ENCODE measurements around the gene IL32. TPM values are rescaled to one million over a fixed set of nuclear protein-coding genes. Genes with fewer than 3 reads are reported as not detected.

The IL32 gene
- total and polyA plus RNA-seq, 9 of the 15 experiments (the other 6 are each of a cell fraction or from before 2014, with no cell fraction given), result 0.21 to 2.2 (median 0.37) TPM; not detected in 3

DNA sequence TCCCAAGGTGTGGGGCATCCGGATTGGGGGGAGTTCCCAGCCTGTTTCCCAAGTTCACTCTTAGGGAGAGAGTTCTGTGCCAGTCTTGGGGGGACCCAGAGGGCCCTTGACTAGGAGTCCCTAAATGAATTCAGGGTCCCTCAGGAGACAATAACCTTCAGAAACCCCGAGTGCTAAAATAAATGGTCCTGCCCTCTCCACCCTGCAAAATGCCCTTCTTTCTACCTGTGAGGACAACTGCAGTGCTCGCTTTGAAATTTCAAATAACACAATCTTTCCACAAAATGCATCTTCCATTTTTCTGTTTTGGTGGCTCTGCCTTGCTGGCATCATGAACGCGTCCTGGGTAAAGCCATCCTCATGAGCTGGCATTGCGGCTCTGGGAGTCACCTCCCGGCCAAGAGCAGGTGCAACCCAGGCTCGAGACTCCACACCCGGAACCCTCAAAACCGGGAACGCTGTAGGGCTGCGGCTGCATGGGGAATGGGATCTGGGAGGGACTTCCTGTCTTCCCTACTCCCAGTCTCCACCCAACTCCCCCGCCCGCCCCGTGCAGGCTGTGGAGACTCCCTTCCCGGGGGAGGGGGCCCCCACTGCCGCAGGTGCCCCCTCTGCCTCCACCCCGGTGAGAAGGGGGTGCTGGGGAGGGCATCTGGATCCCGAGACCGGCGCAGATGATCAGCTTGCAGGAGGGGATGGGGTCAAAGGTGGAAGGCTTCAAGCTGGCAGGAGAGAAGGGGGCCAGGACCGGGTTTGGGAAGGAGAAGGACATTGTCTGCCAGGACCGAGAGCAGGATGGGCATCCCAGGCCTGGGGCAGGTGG, 46.8 kb downstream of the IL32 start, which contains the start of gene ZNF205 (continued):
- TF ChIP-seq, protein P1, sequence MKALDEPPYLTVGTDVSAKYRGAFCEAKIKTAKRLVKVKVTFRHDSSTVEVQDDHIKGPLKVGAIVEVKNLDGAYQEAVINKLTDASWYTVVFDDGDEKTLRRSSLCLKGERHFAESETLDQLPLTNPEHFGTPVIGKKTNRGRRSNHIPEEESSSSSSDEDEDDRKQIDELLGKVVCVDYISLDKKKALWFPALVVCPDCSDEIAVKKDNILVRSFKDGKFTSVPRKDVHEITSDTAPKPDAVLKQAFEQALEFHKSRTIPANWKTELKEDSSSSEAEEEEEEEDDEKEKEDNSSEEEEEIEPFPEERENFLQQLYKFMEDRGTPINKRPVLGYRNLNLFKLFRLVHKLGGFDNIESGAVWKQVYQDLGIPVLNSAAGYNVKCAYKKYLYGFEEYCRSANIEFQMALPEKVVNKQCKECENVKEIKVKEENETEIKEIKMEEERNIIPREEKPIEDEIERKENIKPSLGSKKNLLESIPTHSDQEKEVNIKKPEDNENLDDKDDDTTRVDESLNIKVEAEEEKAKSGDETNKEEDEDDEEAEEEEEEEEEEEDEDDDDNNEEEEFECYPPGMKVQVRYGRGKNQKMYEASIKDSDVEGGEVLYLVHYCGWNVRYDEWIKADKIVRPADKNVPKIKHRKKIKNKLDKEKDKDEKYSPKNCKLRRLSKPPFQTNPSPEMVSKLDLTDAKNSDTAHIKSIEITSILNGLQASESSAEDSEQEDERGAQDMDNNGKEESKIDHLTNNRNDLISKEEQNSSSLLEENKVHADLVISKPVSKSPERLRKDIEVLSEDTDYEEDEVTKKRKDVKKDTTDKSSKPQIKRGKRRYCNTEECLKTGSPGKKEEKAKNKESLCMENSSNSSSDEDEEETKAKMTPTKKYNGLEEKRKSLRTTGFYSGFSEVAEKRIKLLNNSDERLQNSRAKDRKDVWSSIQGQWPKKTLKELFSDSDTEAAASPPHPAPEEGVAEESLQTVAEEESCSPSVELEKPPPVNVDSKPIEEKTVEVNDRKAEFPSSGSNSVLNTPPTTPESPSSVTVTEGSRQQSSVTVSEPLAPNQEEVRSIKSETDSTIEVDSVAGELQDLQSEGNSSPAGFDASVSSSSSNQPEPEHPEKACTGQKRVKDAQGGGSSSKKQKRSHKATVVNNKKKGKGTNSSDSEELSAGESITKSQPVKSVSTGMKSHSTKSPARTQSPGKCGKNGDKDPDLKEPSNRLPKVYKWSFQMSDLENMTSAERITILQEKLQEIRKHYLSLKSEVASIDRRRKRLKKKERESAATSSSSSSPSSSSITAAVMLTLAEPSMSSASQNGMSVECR (CRISPR knock-in tag; IDR thresholded peaks at IDR 0.05), result no peak
- no peak for TF ChIP-seq ATF1 (CRISPR knock-in tag; IDR thresholded peaks at IDR 0.05)
- TF ChIP-seq ATF1 (tag; IDR thresholded peaks at IDR 0.05), result 0 out of 2 replicates have a peak, but pooled peaks have one; percentile 29
- peak; percentile 11; the same call in 1 of the 2 replicates for TF ChIP-seq TCF3 (CRISPR knock-in tag; IDR thresholded peaks at IDR 0.05)
- peak; percentile 45; the same call in 1 of the 2 replicates for TF ChIP-seq CBX1 (IDR thresholded peaks at IDR 0.05; ENCODE audit: low read depth)
- no peak for TF ChIP-seq MTA1 (IDR thresholded peaks at IDR 0.05; ENCODE audit: borderline replicate concordance)
- TF ChIP-seq ZNF324 (CRISPR knock-in tag; IDR thresholded peaks at IDR 0.05), result no peak
- TF ChIP-seq, protein P2, sequence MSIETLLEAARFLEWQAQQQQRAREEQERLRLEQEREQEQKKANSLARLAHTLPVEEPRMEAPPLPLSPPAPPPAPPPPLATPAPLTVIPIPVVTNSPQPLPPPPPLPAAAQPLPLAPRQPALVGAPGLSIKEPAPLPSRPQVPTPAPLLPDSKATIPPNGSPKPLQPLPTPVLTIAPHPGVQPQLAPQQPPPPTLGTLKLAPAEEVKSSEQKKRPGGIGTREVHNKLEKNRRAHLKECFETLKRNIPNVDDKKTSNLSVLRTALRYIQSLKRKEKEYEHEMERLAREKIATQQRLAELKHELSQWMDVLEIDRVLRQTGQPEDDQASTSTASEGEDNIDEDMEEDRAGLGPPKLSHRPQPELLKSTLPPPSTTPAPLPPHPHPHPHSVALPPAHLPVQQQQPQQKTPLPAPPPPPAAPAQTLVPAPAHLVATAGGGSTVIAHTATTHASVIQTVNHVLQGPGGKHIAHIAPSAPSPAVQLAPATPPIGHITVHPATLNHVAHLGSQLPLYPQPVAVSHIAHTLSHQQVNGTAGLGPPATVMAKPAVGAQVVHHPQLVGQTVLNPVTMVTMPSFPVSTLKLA (conservative IDR thresholded peaks at IDR 0.05), result peak; percentile 42 to 57; a peak in 3 of 4 replicates
- peak; percentile 55 for TF ChIP-seq RBBP5 (IDR thresholded peaks at IDR 0.05; ENCODE audit: borderline replicate concordance, insufficient read depth, low read length, poor library complexity, severe bottlenecking)
- TF ChIP-seq, protein P3, sequence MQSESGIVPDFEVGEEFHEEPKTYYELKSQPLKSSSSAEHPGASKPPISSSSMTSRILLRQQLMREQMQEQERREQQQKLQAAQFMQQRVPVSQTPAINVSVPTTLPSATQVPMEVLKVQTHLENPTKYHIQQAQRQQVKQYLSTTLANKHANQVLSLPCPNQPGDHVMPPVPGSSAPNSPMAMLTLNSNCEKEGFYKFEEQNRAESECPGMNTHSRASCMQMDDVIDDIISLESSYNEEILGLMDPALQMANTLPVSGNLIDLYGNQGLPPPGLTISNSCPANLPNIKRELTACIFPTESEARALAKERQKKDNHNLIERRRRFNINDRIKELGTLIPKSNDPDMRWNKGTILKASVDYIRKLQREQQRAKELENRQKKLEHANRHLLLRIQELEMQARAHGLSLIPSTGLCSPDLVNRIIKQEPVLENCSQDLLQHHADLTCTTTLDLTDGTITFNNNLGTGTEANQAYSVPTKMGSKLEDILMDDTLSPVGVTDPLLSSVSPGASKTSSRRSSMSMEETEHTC (IDR thresholded peaks at IDR 0.05), result no peak
- no peak for TF ChIP-seq NONO (IDR thresholded peaks at IDR 0.05; ENCODE audit: low read depth in 2 of 2, low read length in 1 of 2)
- TF ChIP-seq, protein P4, sequence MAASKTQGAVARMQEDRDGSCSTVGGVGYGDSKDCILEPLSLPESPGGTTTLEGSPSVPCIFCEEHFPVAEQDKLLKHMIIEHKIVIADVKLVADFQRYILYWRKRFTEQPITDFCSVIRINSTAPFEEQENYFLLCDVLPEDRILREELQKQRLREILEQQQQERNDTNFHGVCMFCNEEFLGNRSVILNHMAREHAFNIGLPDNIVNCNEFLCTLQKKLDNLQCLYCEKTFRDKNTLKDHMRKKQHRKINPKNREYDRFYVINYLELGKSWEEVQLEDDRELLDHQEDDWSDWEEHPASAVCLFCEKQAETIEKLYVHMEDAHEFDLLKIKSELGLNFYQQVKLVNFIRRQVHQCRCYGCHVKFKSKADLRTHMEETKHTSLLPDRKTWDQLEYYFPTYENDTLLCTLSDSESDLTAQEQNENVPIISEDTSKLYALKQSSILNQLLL (CRISPR knock-in tag; IDR thresholded peaks at IDR 0.05; ENCODE audit: borderline replicate concordance), result no peak
- TF ChIP-seq ARNT (IDR thresholded peaks at IDR 0.05), result no peak
- TF ChIP-seq SRSF9 (IDR thresholded peaks at IDR 0.05; ENCODE audit: borderline replicate concordance, low read depth, low read length), result no peak
- no peak for TF ChIP-seq ZNF561 (CRISPR knock-in tag; conservative IDR thresholded peaks at IDR 0.05)
- TF ChIP-seq CBX3 (IDR thresholded peaks at IDR 0.05; ENCODE audit: borderline replicate concordance in 1 of 2, low read length in 2 of 2), result peak in 1 of 2 experiments; percentile 58; a peak in 1 of 3 replicates
- TF ChIP-seq TAF7 (tag; IDR thresholded peaks at IDR 0.05), result peak; percentile 84
- TF ChIP-seq C11orf30 (IDR thresholded peaks at IDR 0.05; ENCODE audit: low read depth), result peak; percentile 91
- TF ChIP-seq ZNF175 (CRISPR knock-in tag; IDR thresholded peaks at IDR 0.05; ENCODE audit: low read depth), result 0 out of 2 replicates have a peak, but pooled peaks have one; percentile 42
